H1 (cell line): ENCODE results near the gene GCSH. TPM values are rescaled to one million over a fixed set of nuclear protein-coding genes. Genes with fewer than 3 reads are reported as not detected.
A peak's percentile ranks its signal among the peaks of the same experiment; 100 is the strongest.

ENCODE experiments used
- CTCF ChIA-PET: fragments of 300-600 bp; sonication (Branson Sonifier 250); formaldehyde crosslinking; loops from one replicate; lab custom pipeline; 2021; ENCODE audit not compliant: partially characterized antibody; lab: Charles Lee
- POLR2A ChIA-PET: fragments of 300-600 bp; sonication (Branson Sonifier 250); formaldehyde crosslinking; loops from one replicate; lab custom pipeline; 2021; ENCODE audit warnings: inconsistent platforms; ENCODE audit not compliant: partially characterized antibody; lab: Charles Lee
- DNase-seq, 2 experiments: peaks; one replicate each; pipeline versions ENCODE4 v3.0.0 to v3.0.0-alpha.2; 2010 to 2022; ENCODE audit warnings: low spot score in 2 of 2, low read depth in 1 of 2, mixed read lengths in 1 of 2
- FAIRE-seq: peaks from 2 replicates; lab custom pipeline; 2011; peaks lifted over from hg19 to GRCh38; lab: Jason Lieb, UNC
- H2AFZ ChIP-seq: 2 replicates; pipeline ENCODE4 v1.8.1; 2012; ENCODE audit warnings: low read length, inconsistent platforms
- H2AK5ac ChIP-seq: 2 replicates; pipeline ENCODE4 v1.6.1; 2013; ENCODE audit warnings: low read depth, low read length
- H2BK120ac ChIP-seq: replicated peaks from 2 replicates; pipeline ENCODE3; 2013; ENCODE audit warnings: low read depth, low read length, inconsistent platforms
- H2BK12ac ChIP-seq: 2 replicates; pipeline ENCODE4 v1.6.1; 2013; ENCODE audit warnings: low read depth, low read length
- H2BK15ac ChIP-seq: 2 replicates; pipeline ENCODE4 v1.6.1; 2013; ENCODE audit warnings: low read length
- H2BK20ac ChIP-seq: 2 replicates; pipeline ENCODE4 v1.6.1; 2013; ENCODE audit warnings: low read length
- H2BK5ac ChIP-seq: 2 replicates; pipeline ENCODE4 v1.6.1; 2013; ENCODE audit warnings: low read depth, low read length
- H3K14ac ChIP-seq: 2 replicates; pipeline ENCODE4 v1.6.1; 2013; ENCODE audit warnings: inconsistent platforms; ENCODE audit not compliant: insufficient read length
- H3K18ac ChIP-seq: 2 replicates; pipeline ENCODE4 v1.6.1; 2013; ENCODE audit warnings: low read length; ENCODE audit errors: extremely low read depth
- H3K23ac ChIP-seq: 2 replicates; pipeline ENCODE4 v1.6.1; 2013; ENCODE audit warnings: inconsistent platforms; ENCODE audit not compliant: insufficient read length
- H3K23me2 ChIP-seq: 2 replicates; pipeline ENCODE4 v1.6.1; 2013; ENCODE audit warnings: low read depth, low read length
- H3K27ac ChIP-seq: 2 replicates; pipeline ENCODE4 v1.6.1; 2011; ENCODE audit warnings: low read depth, low read length, inconsistent platforms
- H3K27me3 ChIP-seq, 4 experiments: replicated peaks in 1 of 4; 1 replicate in 1 of 4; 2 replicates in 3 of 4; pipeline versions ENCODE4 v1.6.1 to v1.8.1; 2011 to 2013; ENCODE audit warnings: low read length in 3 of 4, mild to moderate bottlenecking in 3 of 4, inconsistent platforms in 2 of 4, mixed read lengths in 2 of 4, moderate library complexity in 1 of 4; ENCODE audit not compliant: control insufficient read depth in 3 of 4, insufficient read depth in 3 of 4; ENCODE audit errors: extremely low read depth in 1 of 4
- H3K36me3 ChIP-seq, 4 experiments: 2 replicates each; pipeline versions ENCODE4 v1.6.1 to v1.8.1; 2011 to 2013; ENCODE audit warnings: mild to moderate bottlenecking in 4 of 4, low read length in 3 of 4, moderate library complexity in 2 of 4, control low read depth in 1 of 4, inconsistent platforms in 1 of 4; ENCODE audit not compliant: insufficient read depth in 4 of 4, control insufficient read depth in 2 of 4
- H3K4ac ChIP-seq: replicated peaks from 2 replicates; pipeline ENCODE3; 2013; ENCODE audit warnings: low read length, low read depth, mixed read lengths, inconsistent platforms; ENCODE audit not compliant: insufficient read length
- H3K4me1 ChIP-seq, 4 experiments: replicated peaks in 1 of 4; 1 replicate in 1 of 4; 2 replicates in 3 of 4; pipeline versions ENCODE4 v1.6.1 to v1.8.1; 2011 to 2013; ENCODE audit warnings: low read length in 3 of 4, inconsistent platforms in 2 of 4, mixed read lengths in 1 of 4; ENCODE audit not compliant: insufficient read depth in 4 of 4, control insufficient read depth in 3 of 4
- H3K4me2 ChIP-seq, 2 experiments: 2 replicates each; pipeline versions ENCODE4 v1.6.1 to v1.8.1; 2011 to 2013; ENCODE audit warnings: low read depth in 2 of 2, low read length in 2 of 2, control low read depth in 1 of 2, inconsistent platforms in 1 of 2, mild to moderate bottlenecking in 1 of 2; ENCODE audit not compliant: insufficient read depth in 1 of 2
- H3K4me3 ChIP-seq, 4 experiments: fragments of 200-600, 300-600 bp in 1 of 4; sonication (generic), shearing (Covaris generic), sonication (Bioruptor Twin) in 1 of 4; 2 replicates each; pipeline versions ENCODE4 v1.5.1 to v1.8.1; 2011 to 2016; ENCODE audit warnings: low read length in 4 of 4, low read depth in 3 of 4, control low read depth in 2 of 4, inconsistent platforms in 2 of 4, mild to moderate bottlenecking in 2 of 4, mixed read lengths in 1 of 4, moderate library complexity in 1 of 4; ENCODE audit not compliant: insufficient read depth in 2 of 4; ENCODE audit errors: extremely low read depth in 1 of 4
- H3K56ac ChIP-seq: replicated peaks from 2 replicates; pipeline ENCODE3; 2013; ENCODE audit warnings: low read depth, mild to moderate bottlenecking, mixed read lengths, low read length, inconsistent platforms; ENCODE audit not compliant: insufficient read length
- H3K79me1 ChIP-seq: 2 replicates; pipeline ENCODE4 v1.6.1; 2013; ENCODE audit warnings: low read depth, low read length, control low read depth
- H3K79me2 ChIP-seq, 2 experiments: 2 replicates each; pipeline versions ENCODE4 v1.6.1 to v1.8.1; 2012 to 2013; ENCODE audit warnings: low read length in 2 of 2, mild to moderate bottlenecking in 2 of 2, inconsistent platforms in 1 of 2; ENCODE audit not compliant: insufficient read depth in 2 of 2, control insufficient read depth in 1 of 2
- H3K9ac ChIP-seq, 4 experiments: replicated peaks in 1 of 4; 1 replicate in 1 of 4; 2 replicates in 3 of 4; pipeline versions ENCODE4 v1.6.1 to v1.8.1; 2011 to 2013; ENCODE audit warnings: low read depth in 3 of 4, low read length in 3 of 4, control low read depth in 2 of 4, mild to moderate bottlenecking in 2 of 4, moderate library complexity in 2 of 4, inconsistent platforms in 1 of 4; ENCODE audit errors: extremely low read depth in 1 of 4
- H3K9me3 ChIP-seq, 2 experiments: 2 replicates each; pipeline versions ENCODE4 v1.6.1 to v1.8.1; 2012 to 2013; ENCODE audit warnings: mild to moderate bottlenecking in 2 of 2, moderate library complexity in 2 of 2, control low read depth in 1 of 2, inconsistent platforms in 1 of 2, low read depth in 1 of 2, low read length in 1 of 2, mixed read lengths in 1 of 2; ENCODE audit not compliant: insufficient read depth in 2 of 2
- H4K20me1 ChIP-seq, 2 experiments: replicated peaks in 1 of 2; 2 replicates each; pipeline versions ENCODE3 to v1.8.1; 2011 to 2013; ENCODE audit warnings: inconsistent platforms in 2 of 2, low read length in 2 of 2, mild to moderate bottlenecking in 1 of 2; ENCODE audit not compliant: insufficient read depth in 2 of 2, control insufficient read depth in 1 of 2
- H4K5ac ChIP-seq: 2 replicates; pipeline ENCODE4 v1.6.1; 2013; ENCODE audit warnings: low read length, low read depth, mixed read lengths, inconsistent platforms; ENCODE audit not compliant: insufficient read length
- H4K8ac ChIP-seq: 2 replicates; pipeline ENCODE4 v1.8.0; 2013; ENCODE audit warnings: mild to moderate bottlenecking, moderate library complexity, low read length, inconsistent platforms; ENCODE audit not compliant: insufficient read depth; ENCODE audit errors: extremely low read depth
- H4K91ac ChIP-seq: replicated peaks from 2 replicates; pipeline ENCODE3; 2013; ENCODE audit warnings: low read length, mixed read lengths, inconsistent platforms; ENCODE audit not compliant: insufficient read length
- CTCF ChIP-seq, 3 experiments: IDR thresholded peaks; 1 replicate in 2 of 3; 2 replicates in 1 of 3; pipeline versions ENCODE4 v1.5.1 to v1.6.1; 2011; ENCODE audit warnings: low read length in 3 of 3, mild to moderate bottlenecking in 3 of 3, inconsistent platforms in 2 of 3, low read depth in 1 of 3, moderate library complexity in 1 of 3; ENCODE audit not compliant: insufficient read depth in 1 of 3; ENCODE audit errors: control extremely low read depth in 1 of 3
- MAFK ChIP-seq: IDR thresholded peaks from 2 replicates; pipeline ENCODE4 v1.6.1; 2012; ENCODE audit warnings: low read depth, mild to moderate bottlenecking, improper control_type of control experiment, low read length
- POLR2AphosphoS5 ChIP-seq: IDR thresholded peaks from 2 replicates; pipeline ENCODE4 v1.6.1; 2011; ENCODE audit warnings: low read depth, low read length
- RAD21 ChIP-seq, 2 experiments: IDR thresholded peaks in 1 of 2; conservative IDR thresholded peaks in 1 of 2; 2 replicates each; pipeline ENCODE4 v1.6.1; 2011; ENCODE audit warnings: low read depth in 2 of 2, low read length in 2 of 2, improper control_type of control experiment in 1 of 2, inconsistent platforms in 1 of 2, mild to moderate bottlenecking in 1 of 2, moderate library complexity in 1 of 2
- RXRA ChIP-seq: IDR thresholded peaks from 2 replicates; pipeline ENCODE4 v1.6.1; 2011; ENCODE audit warnings: low read depth, mild to moderate bottlenecking, low read length, moderate library complexity; ENCODE audit not compliant: insufficient read depth
- WGBS, 2 experiments: shearing (Covaris generic) in 1 of 2; methylation state at CpG; one replicate each; pipeline versions ENCODE4 v1.1.6 to v1.1.7; 2013 to 2015; ENCODE audit warnings: low lambda C conversion rate in 2 of 2, mixed read lengths in 2 of 2, inconsistent platforms in 1 of 2, low coverage in 1 of 2, missing lambda C conversion rate in 1 of 2; ENCODE audit not compliant: insufficient replicate concordance in 2 of 2, insufficient coverage in 1 of 2, insufficient read length in 1 of 2; ENCODE audit errors: extremely low coverage in 1 of 2, missing lambda C conversion rate in 1 of 2; 5-methylcytosine and 5-hydroxymethylcytosine counted together
- polyA plus RNA-seq, 7 experiments: library from polyadenylated mRNA; depleted of rRNA in 3 of 7; stranded (reverse) in 5 of 7; unstranded in 2 of 7; fragments of >200 nt in 5 of 7; fragments of 200-250 nt in 2 of 7; gene quantifications; 1 replicate in 5 of 7; 2 replicates in 1 of 7; 4 replicates in 1 of 7; pipeline versions ENCODE4 v1.2.1 to v1.2.3, GENCODE V29; 2011 to 2013; ENCODE audit warnings: missing spikeins in 2 of 7, mixed read lengths in 2 of 7
- total RNA-seq: library from RNA; stranded (reverse); fragmentation: NEBNext Ultra II Directional; extraction: Animal tissue kit (Norgen Biotek cat#: 25700); gene quantifications from 2 replicates; pipeline ENCODE4 v1.2.1, GENCODE V29; 2021

Gene GCSH
- total and polyA plus RNA-seq, 2 of the 8 experiments (the other 6 are each of a cell fraction or from before 2014, with no cell fraction given) = 28.2 to 108 TPM

GRCh38 chr16:81142864-81143263, 46.7 kb upstream of the GCSH start:
- Histone ChIP-seq H3K27me3 (no peaks in the 10 kb centered on the region), H2BK12ac (no peak overlapping the region), H3K4me2 (no peak overlapping the region), H3K14ac (no peak overlapping the region), H4K91ac (no peak overlapping the region), H3K36me3 (no peaks in the 10 kb centered on the region), H3K4ac (no peak overlapping the region), H3K9me3 (no peaks in the 10 kb centered on the region), H2BK5ac (peak overlapping the region; percentile 56; the same call in 1 of the 2 replicates), H3K79me2 (no peaks in the 10 kb centered on the region), H3K4me1 (peaks cover 0 to 3% (median 1%) of the 10 kb centered on the region in 4 experiments; a peak in 3 of 7 replicates), H3K23me2 (no peaks in the 10 kb centered on the region), H2AK5ac (no peak overlapping the region), H3K79me1 (no peaks in the 10 kb centered on the region), H2BK15ac (peak overlapping the region; percentile 61; the same call in 1 of the 2 replicates), H3K9ac (no peak overlapping the region; a peak in 1 of 7 replicates), H3K18ac (no peak overlapping the region; the same call in 1 of the 2 replicates), H3K27ac (no peak overlapping the region), H3K56ac (no peak overlapping the region), H4K20me1 (no peaks in the 10 kb centered on the region), H3K4me3 (no peak overlapping the region), H2AFZ (no peak overlapping the region), H3K23ac (no peak overlapping the region), H4K5ac (no peak overlapping the region), H2BK120ac (no peak overlapping the region), H2BK20ac (no peak overlapping the region), H4K8ac (no peak overlapping the region)
- 83% methylated on average over 12 of the region's 12 CpGs; no CpG with 5 or more reads in 1 of the 2 experiments for WGBS, 2 experiments
- CTCF ChIA-PET = interaction anchor here (0.6 to 3.0 kb wide), 14 partner anchors 9 to 176 kb away, joined by 3 to 24 read pairs (median 4); no protein-coding TSS in a partner anchor
- DNase-seq (no peak), FAIRE-seq (no peak)
- POLR2A ChIA-PET = interaction anchor here (0.6 to 1.3 kb wide), 3 partner anchors 38 to 68 kb away, joined by 3 read pairs; no protein-coding TSS in a partner anchor
- TF ChIP-seq RAD21 (IDR thresholded peaks at IDR 0.05 in 1 of 2, conservative IDR thresholded peaks at IDR 0.05 in 1 of 2; ENCODE audit: low read depth in 2 of 2, low read length in 2 of 2) (peak; percentile 13 to 32; a peak in 2 of 4 replicates), MAFK (no peak), POLR2AphosphoS5 (no peak), CTCF (IDR thresholded peaks at IDR 0.05; ENCODE audit: control extremely low read depth in 1 of 3, insufficient read depth in 1 of 3, low read depth in 1 of 3, low read length in 3 of 3) (peak in 1 of 3 experiments; percentile 1; a peak in 1 of 4 replicates), RXRA (no peak)
